Testis (tissue), 2 donors: Measurements from ENCODE around the gene ANO4.

Experiments
- POLR2A ChIP-seq: fragments of 450-650 bp; IDR thresholded peaks from one replicate; pipeline ENCODE4 v1.6.1; 2017; ENCODE audit warnings: antibody characterized with exemption, mild to moderate bottlenecking, moderate library complexity
- TF ChIP-seq, protein P1 (sequence below), 3 experiments: fragments of 450-650 bp in 2 of 3; fragments of 200-600 bp in 1 of 3; sonication (generic) in 1 of 3; IDR thresholded peaks; one replicate each; pipeline ENCODE4 v1.5.1; 2016 to 2019; ENCODE audit warnings: antibody characterized with exemption in 3 of 3, mild to moderate bottlenecking in 2 of 3, moderate library complexity in 1 of 3

DNA sequence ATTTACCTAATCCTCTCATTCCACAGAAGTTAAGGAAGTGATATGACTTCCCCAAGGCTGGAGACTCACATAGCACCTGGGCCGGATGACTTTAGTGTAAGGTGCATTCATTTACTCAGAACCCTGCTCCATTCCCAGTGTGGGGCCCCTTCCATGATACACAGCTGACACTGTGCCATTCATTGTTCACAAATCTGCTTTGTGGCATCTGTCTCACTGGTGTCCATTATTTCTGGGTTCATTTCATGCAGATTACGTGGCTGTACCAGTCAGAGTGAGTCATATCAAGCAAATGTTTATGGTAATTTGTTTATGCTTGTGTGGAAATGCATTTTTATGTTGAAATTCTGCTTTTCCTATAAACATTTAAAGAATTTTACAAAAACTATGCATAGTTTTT is 5.2 kb downstream of the ANO4 start:
- TF ChIP-seq, protein P1, sequence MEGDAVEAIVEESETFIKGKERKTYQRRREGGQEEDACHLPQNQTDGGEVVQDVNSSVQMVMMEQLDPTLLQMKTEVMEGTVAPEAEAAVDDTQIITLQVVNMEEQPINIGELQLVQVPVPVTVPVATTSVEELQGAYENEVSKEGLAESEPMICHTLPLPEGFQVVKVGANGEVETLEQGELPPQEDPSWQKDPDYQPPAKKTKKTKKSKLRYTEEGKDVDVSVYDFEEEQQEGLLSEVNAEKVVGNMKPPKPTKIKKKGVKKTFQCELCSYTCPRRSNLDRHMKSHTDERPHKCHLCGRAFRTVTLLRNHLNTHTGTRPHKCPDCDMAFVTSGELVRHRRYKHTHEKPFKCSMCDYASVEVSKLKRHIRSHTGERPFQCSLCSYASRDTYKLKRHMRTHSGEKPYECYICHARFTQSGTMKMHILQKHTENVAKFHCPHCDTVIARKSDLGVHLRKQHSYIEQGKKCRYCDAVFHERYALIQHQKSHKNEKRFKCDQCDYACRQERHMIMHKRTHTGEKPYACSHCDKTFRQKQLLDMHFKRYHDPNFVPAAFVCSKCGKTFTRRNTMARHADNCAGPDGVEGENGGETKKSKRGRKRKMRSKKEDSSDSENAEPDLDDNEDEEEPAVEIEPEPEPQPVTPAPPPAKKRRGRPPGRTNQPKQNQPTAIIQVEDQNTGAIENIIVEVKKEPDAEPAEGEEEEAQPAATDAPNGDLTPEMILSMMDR (IDR thresholded peaks at IDR 0.05), result no peak
- no peak for TF ChIP-seq POLR2A
